C4-2B (cell line): ENCODE measurements around the gene IL22RA2.

Experiments used
- CTCF ChIP-seq: fragments of 450-650 bp; conservative IDR thresholded peaks from 2 replicates; pipeline ENCODE4 v1.5.1; 2017; ENCODE audit warnings: mild to moderate bottlenecking
- ZFX ChIP-seq: fragments of 450-650 bp; IDR thresholded peaks from 2 replicates; pipeline ENCODE4 v1.6.1; 2017

DNA sequence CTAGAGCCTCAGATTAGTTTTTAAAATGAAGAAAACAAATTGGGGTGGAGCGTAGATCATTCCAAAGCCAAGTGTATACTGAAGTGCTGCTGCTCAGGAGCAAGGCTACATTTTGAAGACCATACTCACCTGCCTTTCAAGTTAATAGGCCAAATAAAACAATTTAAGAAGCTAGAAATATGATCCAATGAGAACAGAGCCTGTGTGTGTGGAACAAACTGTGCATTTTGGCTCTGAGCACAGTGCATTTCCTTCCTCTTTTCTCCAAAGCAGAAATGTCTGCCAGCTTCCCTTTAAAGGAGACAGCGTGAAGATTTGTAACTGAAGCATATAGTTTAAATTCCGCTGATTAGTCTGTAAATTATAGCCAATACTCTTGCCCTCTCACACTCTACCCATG, 48.9 kb upstream of the IL22RA2 start:
- TF ChIP-seq CTCF (no peak), ZFX (no peak)
